ENCODE data around the gene RTN4R. TPM values are rescaled to one million over a fixed set of nuclear protein-coding genes. Genes with fewer than 3 reads are reported as not detected.

Gene RTN4R
- total RNA-seq, 1 experiment from 2014 or later, result 19.0 TPM

- TF ChIP-seq CTCF (IDR thresholded peaks at IDR 0.05 in 2 of 3, conservative IDR thresholded peaks at IDR 0.05 in 1 of 3; ENCODE audit: borderline replicate concordance in 1 of 3, insufficient read depth in 1 of 3, low read depth in 2 of 3, low read length in 2 of 3), result no peak
- TF ChIP-seq CBX3 (IDR thresholded peaks at IDR 0.05; ENCODE audit: low read depth), result no peak
These were observed 16.6 kb downstream of the RTN4R start (continued) for GRCh38 chr22:20251491-20251890.

DNA sequence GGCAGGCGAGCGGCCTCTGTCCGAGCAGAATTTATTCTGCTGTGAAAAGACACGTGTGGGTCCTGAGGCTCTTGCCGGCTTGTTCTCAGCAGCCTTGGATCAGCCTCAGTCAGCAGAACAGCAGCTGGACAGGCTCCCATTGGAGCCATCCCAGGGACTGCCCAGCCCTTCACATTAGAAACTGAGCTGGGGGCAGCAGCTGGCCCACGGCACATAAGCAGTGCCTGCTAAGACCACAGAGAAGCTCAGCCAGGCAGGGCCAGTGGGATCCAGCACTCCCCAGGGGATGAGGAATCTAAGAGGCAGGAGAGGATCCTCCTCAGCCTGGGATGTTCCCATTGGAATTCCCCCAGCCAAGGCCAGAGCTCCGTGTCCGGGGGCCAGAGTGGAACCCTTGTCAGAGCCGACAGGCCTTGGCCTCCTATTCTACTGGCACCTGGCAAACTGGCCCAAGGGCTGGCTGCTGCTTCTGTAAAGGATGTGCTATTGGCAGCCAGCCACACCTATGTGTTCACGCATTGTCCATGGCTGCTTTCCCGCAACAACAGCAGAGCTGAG lies 18.2 kb downstream of the RTN4R start:
- no peaks in the 10 kb centered on the region for H3K9me3 ChIP-seq (ENCODE audit: control insufficient read depth in 1 of 2, insufficient read depth in 1 of 2, low read depth in 1 of 2, low read length in 2 of 2)
- no peak overlapping the region for H3K9ac ChIP-seq (ENCODE audit: low read length)
- no peaks in the 10 kb centered on the region for H3K27me3 ChIP-seq (ENCODE audit: insufficient read depth, low read length)
- no peak for DNase-seq (ENCODE audit: low read depth, low spot score)
- H3K9me2 ChIP-seq (ENCODE audit: insufficient read depth), result no peaks in the 10 kb centered on the region
- no peaks in the 10 kb centered on the region for H3K36me3 ChIP-seq (ENCODE audit: control insufficient read depth in 1 of 2, insufficient read depth in 2 of 2, low read length in 2 of 2)
- no peaks in the 10 kb centered on the region for H4K20me1 ChIP-seq (ENCODE audit: insufficient read depth)
- H2AFZ ChIP-seq (ENCODE audit: low read depth, low read length, poor library complexity, severe bottlenecking), result no peak overlapping the region
- H3K4me3 ChIP-seq (replicated peaks in 1 of 2; ENCODE audit: low read depth in 1 of 2, low read length in 2 of 2), result no peak overlapping the region
- no peak overlapping the region for H3K27ac ChIP-seq (ENCODE audit: low read depth, low read length)
- ATAC-seq, result no peak
- no peak overlapping the region for H3K4me2 ChIP-seq (ENCODE audit: low read length)
- BruUV-seq (replicated peaks), result no TSS peak
- POLR2A ChIA-PET, result no interaction called here
- H3K79me2 ChIP-seq (ENCODE audit: insufficient read depth, low read length), result no peaks in the 10 kb centered on the region; the same call in 1 of the 2 replicates
- intact Hi-C loops (cut with micrococcal nuclease), result no loop called here
- RAD21 ChIA-PET (ENCODE audit: low non-redundant PET in 1 of 2, low total read pairs in 2 of 2, uncharacterized antibody in 2 of 2, unreplicated experiment in 2 of 2), result no interaction called here
- no peaks in the 10 kb centered on the region; a peak in 1 of 4 replicates for H3K4me1 ChIP-seq (ENCODE audit: control insufficient read depth in 1 of 2, insufficient read depth in 2 of 2, low read length in 2 of 2)
- CTCF ChIA-PET, result no interaction called here
- TF ChIP-seq SIN3A (IDR thresholded peaks at IDR 0.05; ENCODE audit: low read depth) (no peak), SRF (IDR thresholded peaks at IDR 0.05; ENCODE audit: low read depth) (no peak), ELF1 (IDR thresholded peaks at IDR 0.05; ENCODE audit: borderline replicate concordance, low read depth) (no peak), EGR1 (IDR thresholded peaks at IDR 0.05; ENCODE audit: low read depth) (no peak), CTCF (IDR thresholded peaks at IDR 0.05 in 2 of 3, conservative IDR thresholded peaks at IDR 0.05 in 1 of 3; ENCODE audit: borderline replicate concordance in 1 of 3, insufficient read depth in 1 of 3, low read depth in 2 of 3, low read length in 2 of 3) (no peak), RAD21 (IDR thresholded peaks at IDR 0.05; ENCODE audit: low read depth) (no peak), POLR2AphosphoS5 (IDR thresholded peaks at IDR 0.05; ENCODE audit: low read depth, low read length) (no peak), FOSL1 (IDR thresholded peaks at IDR 0.05; ENCODE audit: low read depth) (no peak), EZH2 (IDR thresholded peaks at IDR 0.05) (no peak), SP1 (IDR thresholded peaks at IDR 0.05; ENCODE audit: low read depth) (no peak), ZFX (IDR thresholded peaks at IDR 0.05) (no peak), TCF7L2 (IDR thresholded peaks at IDR 0.05; ENCODE audit: borderline replicate concordance, extremely low read depth, insufficient read depth, insufficient read length) (no peak), ZNF274 (IDR thresholded peaks at IDR 0.05; ENCODE audit: low read depth, low read length) (no peak), JUND (IDR thresholded peaks at IDR 0.05) (no peak), POLR2A (IDR thresholded peaks at IDR 0.05; ENCODE audit: borderline replicate concordance, extremely low read depth, insufficient read depth, insufficient read length) (no peak), EZH2phosphoT487 (IDR thresholded peaks at IDR 0.05; ENCODE audit: borderline replicate concordance) (no peak)
- TF ChIP-seq, protein P1, sequence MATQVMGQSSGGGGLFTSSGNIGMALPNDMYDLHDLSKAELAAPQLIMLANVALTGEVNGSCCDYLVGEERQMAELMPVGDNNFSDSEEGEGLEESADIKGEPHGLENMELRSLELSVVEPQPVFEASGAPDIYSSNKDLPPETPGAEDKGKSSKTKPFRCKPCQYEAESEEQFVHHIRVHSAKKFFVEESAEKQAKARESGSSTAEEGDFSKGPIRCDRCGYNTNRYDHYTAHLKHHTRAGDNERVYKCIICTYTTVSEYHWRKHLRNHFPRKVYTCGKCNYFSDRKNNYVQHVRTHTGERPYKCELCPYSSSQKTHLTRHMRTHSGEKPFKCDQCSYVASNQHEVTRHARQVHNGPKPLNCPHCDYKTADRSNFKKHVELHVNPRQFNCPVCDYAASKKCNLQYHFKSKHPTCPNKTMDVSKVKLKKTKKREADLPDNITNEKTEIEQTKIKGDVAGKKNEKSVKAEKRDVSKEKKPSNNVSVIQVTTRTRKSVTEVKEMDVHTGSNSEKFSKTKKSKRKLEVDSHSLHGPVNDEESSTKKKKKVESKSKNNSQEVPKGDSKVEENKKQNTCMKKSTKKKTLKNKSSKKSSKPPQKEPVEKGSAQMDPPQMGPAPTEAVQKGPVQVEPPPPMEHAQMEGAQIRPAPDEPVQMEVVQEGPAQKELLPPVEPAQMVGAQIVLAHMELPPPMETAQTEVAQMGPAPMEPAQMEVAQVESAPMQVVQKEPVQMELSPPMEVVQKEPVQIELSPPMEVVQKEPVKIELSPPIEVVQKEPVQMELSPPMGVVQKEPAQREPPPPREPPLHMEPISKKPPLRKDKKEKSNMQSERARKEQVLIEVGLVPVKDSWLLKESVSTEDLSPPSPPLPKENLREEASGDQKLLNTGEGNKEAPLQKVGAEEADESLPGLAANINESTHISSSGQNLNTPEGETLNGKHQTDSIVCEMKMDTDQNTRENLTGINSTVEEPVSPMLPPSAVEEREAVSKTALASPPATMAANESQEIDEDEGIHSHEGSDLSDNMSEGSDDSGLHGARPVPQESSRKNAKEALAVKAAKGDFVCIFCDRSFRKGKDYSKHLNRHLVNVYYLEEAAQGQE (IDR thresholded peaks at IDR 0.05; ENCODE audit: low read depth), result no peak
- TF ChIP-seq, protein P2, sequence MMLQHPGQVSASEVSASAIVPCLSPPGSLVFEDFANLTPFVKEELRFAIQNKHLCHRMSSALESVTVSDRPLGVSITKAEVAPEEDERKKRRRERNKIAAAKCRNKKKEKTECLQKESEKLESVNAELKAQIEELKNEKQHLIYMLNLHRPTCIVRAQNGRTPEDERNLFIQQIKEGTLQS (IDR thresholded peaks at IDR 0.05), result no peak

Data from HCT116 (cell line).